ENCODE data around the gene MAPK8IP2.

Gene MAPK8IP2

DNA sequence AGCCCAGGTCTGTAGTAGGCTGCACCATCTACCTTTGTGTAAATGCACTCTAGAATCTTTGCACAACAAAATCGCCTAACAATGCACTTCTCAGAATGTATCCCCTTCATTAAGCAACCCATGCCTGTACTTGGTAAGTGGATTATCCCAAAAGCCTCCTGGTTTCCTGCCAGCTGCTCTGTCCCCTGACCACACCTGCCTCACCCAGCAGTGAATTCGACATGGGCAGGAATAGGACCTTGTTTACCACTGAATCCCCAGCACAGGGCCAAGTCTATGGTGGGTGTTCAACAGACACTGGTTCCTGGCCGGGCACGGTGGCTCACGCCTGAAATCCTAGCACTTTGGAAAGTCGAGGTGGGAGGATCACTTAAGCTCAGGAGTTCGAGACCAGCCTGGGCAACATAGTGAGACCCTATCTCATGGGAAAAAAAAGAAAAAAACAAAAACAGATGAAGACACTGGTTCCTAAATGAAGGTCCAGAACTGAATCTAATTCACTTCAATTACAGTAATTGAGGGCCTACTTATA is 32.8 kb upstream of the MAPK8IP2 start:
- TF ChIP-seq, protein P1, sequence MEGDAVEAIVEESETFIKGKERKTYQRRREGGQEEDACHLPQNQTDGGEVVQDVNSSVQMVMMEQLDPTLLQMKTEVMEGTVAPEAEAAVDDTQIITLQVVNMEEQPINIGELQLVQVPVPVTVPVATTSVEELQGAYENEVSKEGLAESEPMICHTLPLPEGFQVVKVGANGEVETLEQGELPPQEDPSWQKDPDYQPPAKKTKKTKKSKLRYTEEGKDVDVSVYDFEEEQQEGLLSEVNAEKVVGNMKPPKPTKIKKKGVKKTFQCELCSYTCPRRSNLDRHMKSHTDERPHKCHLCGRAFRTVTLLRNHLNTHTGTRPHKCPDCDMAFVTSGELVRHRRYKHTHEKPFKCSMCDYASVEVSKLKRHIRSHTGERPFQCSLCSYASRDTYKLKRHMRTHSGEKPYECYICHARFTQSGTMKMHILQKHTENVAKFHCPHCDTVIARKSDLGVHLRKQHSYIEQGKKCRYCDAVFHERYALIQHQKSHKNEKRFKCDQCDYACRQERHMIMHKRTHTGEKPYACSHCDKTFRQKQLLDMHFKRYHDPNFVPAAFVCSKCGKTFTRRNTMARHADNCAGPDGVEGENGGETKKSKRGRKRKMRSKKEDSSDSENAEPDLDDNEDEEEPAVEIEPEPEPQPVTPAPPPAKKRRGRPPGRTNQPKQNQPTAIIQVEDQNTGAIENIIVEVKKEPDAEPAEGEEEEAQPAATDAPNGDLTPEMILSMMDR (IDR thresholded peaks at IDR 0.05; ENCODE audit: poor library complexity, severe bottlenecking) = no peak
- DNase-seq (ENCODE audit: low spot score) (no peak), ATAC-seq (ENCODE audit: low read depth) (no peak)
- Histone ChIP-seq H3K9me3 (ENCODE audit: severe bottlenecking) (no peaks in the 10 kb centered on the region), H3K4me1 (ENCODE audit: insufficient read depth, poor library complexity, severe bottlenecking) (no peaks in the 10 kb centered on the region), H3K36me3 (ENCODE audit: low read depth) (peaks cover 12% of the 10 kb centered on the region), H3K27ac (ENCODE audit: poor library complexity, severe bottlenecking) (no peak overlapping the region), H3K27me3 (ENCODE audit: insufficient read depth, poor library complexity, severe bottlenecking) (no peaks in the 10 kb centered on the region), H3K4me3 (ENCODE audit: severe bottlenecking) (no peak overlapping the region)

DNA sequence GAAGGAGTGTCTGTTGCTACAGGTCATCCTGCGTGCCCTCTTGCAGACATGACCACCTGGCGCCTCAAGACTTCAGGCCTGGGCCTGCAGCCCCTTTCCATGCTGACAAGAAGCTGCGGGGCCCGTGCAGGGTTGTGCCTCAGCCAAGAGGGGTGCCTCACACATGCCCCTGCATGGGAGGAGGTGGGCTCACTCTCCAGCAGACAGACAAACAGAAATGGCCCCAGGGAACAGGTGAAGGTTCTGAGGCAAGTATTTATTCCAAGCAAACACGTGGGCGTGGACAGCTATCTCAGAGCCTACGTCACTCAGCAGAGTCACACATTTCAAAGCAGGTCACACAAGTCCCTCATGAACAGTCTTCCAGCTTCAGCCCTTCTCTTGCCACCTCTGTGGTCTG is 32.0 kb upstream of the MAPK8IP2 start:
- DNase-seq (ENCODE audit: low spot score) = no peak
- no peak overlapping the region for H3K27ac ChIP-seq (ENCODE audit: poor library complexity, severe bottlenecking)
- no peaks in the 10 kb centered on the region for H3K27me3 ChIP-seq (ENCODE audit: insufficient read depth, poor library complexity, severe bottlenecking)
- no peak overlapping the region for H3K4me3 ChIP-seq (ENCODE audit: severe bottlenecking)
- H3K36me3 ChIP-seq (ENCODE audit: low read depth) = peaks cover 12% of the 10 kb centered on the region
- TF ChIP-seq, protein P1 (IDR thresholded peaks at IDR 0.05; ENCODE audit: poor library complexity, severe bottlenecking) = no peak
- ATAC-seq (ENCODE audit: low read depth) = no peak
- H3K9me3 ChIP-seq (ENCODE audit: severe bottlenecking) = no peaks in the 10 kb centered on the region
- no peaks in the 10 kb centered on the region for H3K4me1 ChIP-seq (ENCODE audit: insufficient read depth, poor library complexity, severe bottlenecking)

DNA sequence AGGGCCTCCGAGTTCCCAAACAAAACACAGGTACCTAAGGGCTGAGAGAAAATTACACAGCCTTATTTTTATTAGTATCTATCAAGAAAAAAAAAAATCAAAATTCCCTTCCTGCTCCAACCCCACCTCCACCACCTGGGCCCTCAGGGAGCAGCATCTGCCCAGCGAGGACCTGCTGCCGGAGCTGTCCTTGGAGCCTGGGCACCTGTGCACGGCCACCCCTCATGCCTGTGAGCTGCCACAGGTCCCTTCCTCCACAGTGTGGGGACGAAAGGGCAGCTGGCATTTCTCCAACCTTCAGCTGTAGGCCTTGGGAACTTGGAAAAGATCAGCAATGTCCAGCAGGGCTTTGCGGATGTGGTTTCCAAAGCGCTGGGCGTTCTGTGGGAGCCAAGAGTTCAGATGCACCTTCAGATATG is 31.5 kb upstream of the MAPK8IP2 start:
- Histone ChIP-seq H3K27ac (ENCODE audit: poor library complexity, severe bottlenecking) (no peak overlapping the region), H3K27me3 (ENCODE audit: insufficient read depth, poor library complexity, severe bottlenecking) (no peaks in the 10 kb centered on the region), H3K9me3 (ENCODE audit: severe bottlenecking) (no peaks in the 10 kb centered on the region), H3K4me3 (ENCODE audit: severe bottlenecking) (no peak overlapping the region), H3K4me1 (ENCODE audit: insufficient read depth, poor library complexity, severe bottlenecking) (no peaks in the 10 kb centered on the region), H3K36me3 (ENCODE audit: low read depth) (peaks cover 12% of the 10 kb centered on the region)
- TF ChIP-seq, protein P1 (IDR thresholded peaks at IDR 0.05; ENCODE audit: poor library complexity, severe bottlenecking) = no peak
- no peak for DNase-seq (ENCODE audit: low spot score)
- no peak for ATAC-seq (ENCODE audit: low read depth)

DNA sequence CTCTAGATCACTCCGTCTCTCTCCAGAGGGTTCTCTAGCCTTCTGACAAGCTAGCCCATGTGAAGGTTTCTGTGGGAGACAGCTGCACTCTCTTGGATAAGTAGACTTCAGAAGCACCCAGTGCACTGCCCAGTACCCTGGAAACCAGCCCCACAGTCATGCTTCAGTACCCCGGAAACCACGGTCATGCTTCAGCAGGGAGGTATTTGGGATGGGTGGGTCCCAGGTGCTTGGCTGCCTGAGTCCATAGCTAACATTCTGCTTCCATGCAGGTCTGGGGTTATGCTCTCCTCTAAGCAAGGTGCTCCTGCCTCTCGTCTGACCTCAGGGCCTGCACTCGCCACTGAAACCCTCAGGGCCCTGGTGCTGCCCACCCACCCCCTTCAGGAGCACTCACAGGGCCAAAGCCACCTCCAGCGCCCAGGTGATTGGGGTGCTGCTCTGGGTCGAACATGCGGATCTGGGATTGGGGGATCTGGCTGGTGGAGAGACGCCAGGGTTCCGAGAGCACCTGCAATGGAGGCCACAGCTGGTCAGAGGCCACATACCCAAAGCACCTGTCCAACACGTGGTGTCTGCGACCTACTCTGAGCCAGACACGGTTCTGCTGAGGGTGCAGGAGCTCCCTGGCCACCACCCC is 30.6 kb upstream of the MAPK8IP2 start:
- no peak overlapping the region for H3K4me3 ChIP-seq (ENCODE audit: severe bottlenecking)
- H3K36me3 ChIP-seq (ENCODE audit: low read depth) = peaks cover 12% of the 10 kb centered on the region
- TF ChIP-seq, protein P1 (IDR thresholded peaks at IDR 0.05; ENCODE audit: poor library complexity, severe bottlenecking) = no peak
- ATAC-seq (ENCODE audit: low read depth) (no peak), DNase-seq (ENCODE audit: low spot score) (no peak)
- H3K9me3 ChIP-seq (ENCODE audit: severe bottlenecking) = no peaks in the 10 kb centered on the region
- no peaks in the 10 kb centered on the region for H3K4me1 ChIP-seq (ENCODE audit: insufficient read depth, poor library complexity, severe bottlenecking)
- H3K27ac ChIP-seq (ENCODE audit: poor library complexity, severe bottlenecking) = no peak overlapping the region
- H3K27me3 ChIP-seq (ENCODE audit: insufficient read depth, poor library complexity, severe bottlenecking) = no peaks in the 10 kb centered on the region

DNA sequence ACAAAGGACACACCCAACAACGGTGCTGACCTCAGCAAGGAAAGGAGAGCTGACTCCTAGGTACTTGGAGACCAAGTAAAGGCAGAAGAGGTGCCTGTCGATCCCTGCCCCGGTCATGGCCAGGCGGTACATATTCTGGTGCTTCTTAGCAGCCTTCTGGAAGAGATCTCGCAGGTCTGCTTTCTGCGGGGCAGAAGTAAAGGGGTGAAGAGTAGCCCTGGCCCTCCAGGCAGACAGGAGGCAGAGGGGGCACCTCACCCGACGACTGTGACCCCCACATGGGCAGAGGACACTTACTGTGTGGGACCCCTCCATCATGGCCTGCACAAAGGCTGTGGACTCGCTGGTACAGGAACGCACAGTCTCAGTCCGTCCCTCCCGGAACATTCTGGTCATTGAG is 29.7 kb upstream of the MAPK8IP2 start:
- H3K36me3 ChIP-seq (ENCODE audit: low read depth) = peaks cover 12% of the 10 kb centered on the region
- H3K4me3 ChIP-seq (ENCODE audit: severe bottlenecking) = no peak overlapping the region
- DNase-seq (ENCODE audit: low spot score) = no peak
- no peaks in the 10 kb centered on the region for H3K9me3 ChIP-seq (ENCODE audit: severe bottlenecking)
- ATAC-seq (ENCODE audit: low read depth) = no peak
- no peaks in the 10 kb centered on the region for H3K4me1 ChIP-seq (ENCODE audit: insufficient read depth, poor library complexity, severe bottlenecking)
- TF ChIP-seq, protein P1 (IDR thresholded peaks at IDR 0.05; ENCODE audit: poor library complexity, severe bottlenecking) = no peak
- no peak overlapping the region for H3K27ac ChIP-seq (ENCODE audit: poor library complexity, severe bottlenecking)
- H3K27me3 ChIP-seq (ENCODE audit: insufficient read depth, poor library complexity, severe bottlenecking) = no peaks in the 10 kb centered on the region

Data from RWPE2 (cell line).